Astrocyte of the cerebellum (primary cell): ENCODE results near the gene CCL17.
A peak's percentile ranks its signal among the peaks of the same experiment; 100 is the strongest.

Source experiments
- DNase-seq: peaks from one replicate; pipeline ENCODE4 v3.0.0-alpha.2; 2011; ENCODE audit warnings: low read depth
- H3K4me3 ChIP-seq: 2 replicates; pipeline ENCODE4 v1.5.1; 2011; ENCODE audit warnings: mild to moderate bottlenecking, low read depth, low read length, moderate library complexity
- in situ Hi-C: cut with HindIII; loops from 2 replicates; pipeline ENCODE4 v1.10.0; 2017; ENCODE audit warnings: low sequenced_read_pairs
- TF ChIP-seq, protein P1 (sequence below): IDR thresholded peaks from 2 replicates; pipeline ENCODE4 v1.5.1; 2012; ENCODE audit warnings: low read length, low read depth, moderate library complexity, mild to moderate bottlenecking; ENCODE audit errors: missing control alignments

CCL17 gene

DNA sequence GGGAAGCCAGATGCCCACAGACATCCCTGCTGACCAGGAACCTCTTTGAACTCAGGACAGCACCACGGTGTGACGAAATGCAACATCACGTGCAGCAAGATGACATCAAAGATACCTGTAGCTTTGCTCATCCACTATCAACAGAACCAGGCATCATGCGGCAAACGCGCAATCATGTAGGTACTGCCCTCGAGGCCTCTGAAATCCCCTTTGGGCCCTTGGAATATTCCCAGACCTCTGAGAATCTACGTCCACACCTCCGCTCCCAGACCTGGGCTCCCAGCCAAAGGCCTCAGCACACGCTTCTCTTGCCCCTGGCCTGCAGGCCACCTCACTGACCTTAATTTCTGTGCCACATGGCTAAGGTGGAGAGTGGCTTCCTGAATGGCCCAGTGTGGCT is 25.0 kb upstream of the CCL17 start:
- H3K4me3 ChIP-seq: no peak overlapping the region
- in situ Hi-C loops: no loop called here
- TF ChIP-seq, protein P1, sequence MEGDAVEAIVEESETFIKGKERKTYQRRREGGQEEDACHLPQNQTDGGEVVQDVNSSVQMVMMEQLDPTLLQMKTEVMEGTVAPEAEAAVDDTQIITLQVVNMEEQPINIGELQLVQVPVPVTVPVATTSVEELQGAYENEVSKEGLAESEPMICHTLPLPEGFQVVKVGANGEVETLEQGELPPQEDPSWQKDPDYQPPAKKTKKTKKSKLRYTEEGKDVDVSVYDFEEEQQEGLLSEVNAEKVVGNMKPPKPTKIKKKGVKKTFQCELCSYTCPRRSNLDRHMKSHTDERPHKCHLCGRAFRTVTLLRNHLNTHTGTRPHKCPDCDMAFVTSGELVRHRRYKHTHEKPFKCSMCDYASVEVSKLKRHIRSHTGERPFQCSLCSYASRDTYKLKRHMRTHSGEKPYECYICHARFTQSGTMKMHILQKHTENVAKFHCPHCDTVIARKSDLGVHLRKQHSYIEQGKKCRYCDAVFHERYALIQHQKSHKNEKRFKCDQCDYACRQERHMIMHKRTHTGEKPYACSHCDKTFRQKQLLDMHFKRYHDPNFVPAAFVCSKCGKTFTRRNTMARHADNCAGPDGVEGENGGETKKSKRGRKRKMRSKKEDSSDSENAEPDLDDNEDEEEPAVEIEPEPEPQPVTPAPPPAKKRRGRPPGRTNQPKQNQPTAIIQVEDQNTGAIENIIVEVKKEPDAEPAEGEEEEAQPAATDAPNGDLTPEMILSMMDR: no peak
- DNase-seq: no peak

DNA sequence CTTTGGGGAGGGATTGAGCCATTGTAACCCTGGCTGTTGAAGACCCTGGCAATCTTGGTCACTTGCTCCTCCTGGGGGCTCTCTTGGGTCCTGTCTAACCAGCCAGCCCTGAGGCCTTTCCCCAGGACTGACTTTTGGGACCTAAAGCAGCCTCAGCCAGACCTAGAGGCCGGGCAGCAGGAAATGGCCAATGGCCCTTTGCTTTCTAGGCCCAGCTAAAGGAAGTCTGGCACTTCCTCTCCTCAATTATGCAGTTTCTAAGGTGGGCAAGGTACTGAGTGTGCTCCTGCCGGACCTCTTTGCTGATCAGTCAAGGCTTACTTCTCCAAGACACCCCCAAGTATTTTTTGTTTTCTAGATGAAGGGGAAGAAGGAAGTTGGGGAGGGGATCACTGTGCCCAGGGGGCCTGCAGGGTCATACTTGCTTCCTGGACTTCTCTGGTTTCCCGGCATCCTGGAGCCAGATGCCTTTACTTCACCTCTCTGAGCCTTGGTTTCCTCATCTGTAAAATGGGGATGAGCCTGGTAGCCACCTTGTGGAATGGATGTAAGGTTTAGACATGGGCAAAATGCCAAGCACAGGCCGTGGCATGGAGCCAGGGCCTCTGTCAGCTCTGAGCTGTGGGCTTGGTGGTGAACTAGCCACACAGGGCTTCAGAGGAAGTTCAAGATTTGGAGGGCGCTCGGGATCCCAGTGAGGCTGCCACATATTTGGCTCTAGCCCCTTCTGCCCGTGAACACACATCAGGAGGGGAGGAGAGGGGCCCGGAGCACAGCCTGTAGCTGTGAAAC is 23.7 kb upstream of the CCL17 start:
- no peak for DNase-seq
- in situ Hi-C loops: no loop called here
- TF ChIP-seq, protein P1: no peak

DNA sequence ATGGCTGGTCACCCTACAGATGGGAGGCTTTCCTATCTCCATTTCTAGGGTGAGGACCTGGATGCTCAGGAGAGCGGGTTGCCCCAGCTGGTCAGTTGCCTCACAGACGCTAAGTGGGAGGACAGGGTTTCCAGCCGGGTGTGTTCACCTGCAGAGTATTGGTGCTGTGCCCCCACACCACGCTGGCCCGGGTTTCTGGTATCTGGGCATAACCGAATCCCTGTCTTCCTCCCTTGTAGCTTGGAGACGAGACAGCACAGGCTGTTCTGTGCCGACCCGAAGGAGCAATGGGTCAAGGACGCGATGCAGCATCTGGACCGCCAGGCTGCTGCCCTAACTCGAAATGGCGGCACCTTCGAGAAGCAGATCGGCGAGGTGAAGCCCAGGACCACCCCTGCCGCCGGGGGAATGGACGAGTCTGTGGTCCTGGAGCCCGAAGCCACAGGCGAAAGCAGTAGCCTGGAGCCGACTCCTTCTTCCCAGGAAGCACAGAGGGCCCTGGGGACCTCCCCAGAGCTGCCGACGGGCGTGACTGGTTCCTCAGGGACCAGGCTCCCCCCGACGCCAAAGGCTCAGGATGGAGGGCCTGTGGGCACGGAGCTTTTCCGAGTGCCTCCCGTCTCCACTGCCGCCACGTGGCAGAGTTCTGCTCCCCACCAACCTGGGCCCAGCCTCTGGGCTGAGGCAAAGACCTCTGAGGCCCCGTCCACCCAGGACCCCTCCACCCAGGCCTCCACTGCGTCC is 22.6 kb upstream of the CCL17 start:
- TF ChIP-seq, protein P1: no peak
- in situ Hi-C loops: no loop called here
- H3K4me3 ChIP-seq: no peak overlapping the region

More for the DNA sequence above, 23.7 kb upstream of the CCL17 start:
- no peak overlapping the region for H3K4me3 ChIP-seq

DNA sequence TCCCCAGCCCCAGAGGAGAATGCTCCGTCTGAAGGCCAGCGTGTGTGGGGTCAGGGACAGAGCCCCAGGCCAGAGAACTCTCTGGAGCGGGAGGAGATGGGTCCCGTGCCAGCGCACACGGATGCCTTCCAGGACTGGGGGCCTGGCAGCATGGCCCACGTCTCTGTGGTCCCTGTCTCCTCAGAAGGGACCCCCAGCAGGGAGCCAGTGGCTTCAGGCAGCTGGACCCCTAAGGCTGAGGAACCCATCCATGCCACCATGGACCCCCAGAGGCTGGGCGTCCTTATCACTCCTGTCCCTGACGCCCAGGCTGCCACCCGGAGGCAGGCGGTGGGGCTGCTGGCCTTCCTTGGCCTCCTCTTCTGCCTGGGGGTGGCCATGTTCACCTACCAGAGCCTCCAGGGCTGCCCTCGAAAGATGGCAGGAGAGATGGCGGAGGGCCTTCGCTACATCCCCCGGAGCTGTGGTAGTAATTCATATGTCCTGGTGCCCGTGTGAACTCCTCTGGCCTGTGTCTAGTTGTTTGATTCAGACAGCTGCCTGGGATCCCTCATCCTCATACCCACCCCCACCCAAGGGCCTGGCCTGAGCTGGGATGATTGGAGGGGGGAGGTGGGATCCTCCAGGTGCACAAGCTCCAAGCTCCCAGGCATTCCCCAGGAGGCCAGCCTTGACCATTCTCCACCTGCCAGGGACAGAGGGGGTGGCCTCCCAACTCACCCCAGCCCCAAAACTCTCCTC is 21.9 kb upstream of the CCL17 start:
- DNase-seq: no peak
- TF ChIP-seq, protein P1: no peak
- H3K4me3 ChIP-seq: no peak overlapping the region
- in situ Hi-C loops: no loop called here

More for the DNA sequence above, 22.6 kb upstream of the CCL17 start:
- no peak for DNase-seq

DNA sequence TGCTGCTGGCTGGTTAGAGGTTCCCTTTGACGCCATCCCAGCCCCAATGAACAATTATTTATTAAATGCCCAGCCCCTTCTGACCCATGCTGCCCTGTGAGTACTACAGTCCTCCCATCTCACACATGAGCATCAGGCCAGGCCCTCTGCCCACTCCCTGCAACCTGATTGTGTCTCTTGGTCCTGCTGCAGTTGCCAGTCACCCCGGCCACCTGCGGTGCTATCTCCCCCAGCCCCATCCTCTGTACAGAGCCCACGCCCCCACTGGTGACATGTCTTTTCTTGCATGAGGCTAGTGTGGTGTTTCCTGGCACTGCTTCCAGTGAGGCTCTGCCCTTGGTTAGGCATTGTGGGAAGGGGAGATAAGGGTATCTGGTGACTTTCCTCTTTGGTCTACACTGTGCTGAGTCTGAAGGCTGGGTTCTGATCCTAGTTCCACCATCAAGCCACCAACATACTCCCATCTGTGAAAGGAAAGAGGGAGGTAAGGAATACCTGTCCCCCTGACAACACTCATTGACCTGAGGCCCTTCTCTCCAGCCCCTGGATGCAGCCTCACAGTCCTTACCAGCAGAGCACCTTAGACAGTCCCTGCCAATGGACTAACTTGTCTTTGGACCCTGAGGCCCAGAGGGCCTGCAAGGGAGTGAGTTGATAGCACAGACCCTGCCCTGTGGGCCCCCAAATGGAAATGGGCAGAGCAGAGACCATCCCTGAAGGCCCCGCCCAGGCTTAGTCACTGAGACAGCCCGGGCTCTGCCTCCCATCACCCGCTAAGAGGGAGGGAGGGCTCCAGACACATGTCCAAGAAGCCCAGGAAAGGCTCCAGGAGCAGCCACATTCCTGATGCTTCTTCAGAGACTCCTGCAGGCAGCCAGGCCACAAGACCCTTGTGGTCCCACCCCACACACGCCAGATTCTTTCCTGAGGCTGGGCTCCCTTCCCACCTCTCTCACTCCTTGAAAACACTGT is 21.0 kb upstream of the CCL17 start:
- H3K4me3 ChIP-seq: no peak overlapping the region
- peak; percentile 60 for DNase-seq
- TF ChIP-seq, protein P1: no peak
- in situ Hi-C loops: no loop called here
